Keratinocyte (primary cell): ENCODE data around the gene MTRF1. TPM values are rescaled to one million over a fixed set of nuclear protein-coding genes. Genes with fewer than 3 reads are reported as not detected.

ENCODE experiments used
- DNase-seq: peaks from one replicate; pipeline ENCODE4 v3.0.0-alpha.2; 2011; ENCODE audit warnings: low read depth, missing footprints, low spot score
- FAIRE-seq: peaks from 2 replicates; lab custom pipeline; 2011; peaks lifted over from hg19 to GRCh38; lab: Jason Lieb, UNC
- H2AFZ ChIP-seq: 2 replicates; pipeline ENCODE4 v1.6.0; 2012; ENCODE audit warnings: low read length, control low read depth, inconsistent platforms; ENCODE audit not compliant: control insufficient read depth
- H3K27ac ChIP-seq: 2 replicates; pipeline ENCODE4 v1.5.1; 2011; ENCODE audit warnings: low read length; ENCODE audit not compliant: control insufficient read depth, insufficient read depth
- H3K27me3 ChIP-seq: 3 replicates; pipeline ENCODE4 v1.6.0; 2011; ENCODE audit warnings: low read length; ENCODE audit not compliant: control insufficient read depth, insufficient read depth; ENCODE audit errors: extremely low read depth
- H3K36me3 ChIP-seq, 2 experiments: 2 replicates in 1 of 2; 3 replicates in 1 of 2; pipeline ENCODE4 v1.5.1; 2011; ENCODE audit warnings: low read length in 2 of 2, mild to moderate bottlenecking in 1 of 2; ENCODE audit not compliant: control insufficient read depth in 2 of 2, insufficient read depth in 2 of 2; ENCODE audit errors: extremely low read depth in 1 of 2
- H3K4me1 ChIP-seq: 3 replicates; pipeline ENCODE4 v1.5.1; 2011; ENCODE audit warnings: low read length; ENCODE audit not compliant: control insufficient read depth, insufficient read depth; ENCODE audit errors: extremely low read depth
- H3K4me2 ChIP-seq: 3 replicates; pipeline ENCODE4 v1.6.0; 2011; ENCODE audit warnings: low read depth, low read length; ENCODE audit not compliant: control insufficient read depth, insufficient read depth; ENCODE audit errors: extremely low read depth
- H3K4me3 ChIP-seq, 3 experiments: fragments of 200-600 bp in 1 of 3; sonication (generic) in 1 of 3; 2 replicates in 2 of 3; 3 replicates in 1 of 3; pipeline ENCODE4 v1.5.1; 2011 to 2016; ENCODE audit warnings: low read length in 3 of 3, mild to moderate bottlenecking in 3 of 3, control low read depth in 2 of 3, inconsistent platforms in 1 of 3, low read depth in 1 of 3, mixed read lengths in 1 of 3, mixed run types in 1 of 3, moderate library complexity in 1 of 3; ENCODE audit not compliant: control insufficient read depth in 2 of 3, insufficient read depth in 2 of 3; ENCODE audit errors: extremely low read depth in 1 of 3
- H3K79me2 ChIP-seq: 2 replicates; pipeline ENCODE4 v1.6.0; 2012; ENCODE audit warnings: low read length; ENCODE audit not compliant: control insufficient read depth, insufficient read depth
- H3K9ac ChIP-seq: 3 replicates; pipeline ENCODE4 v1.6.0; 2011; ENCODE audit warnings: low read length; ENCODE audit not compliant: control insufficient read depth, insufficient read depth; ENCODE audit errors: extremely low read depth
- H3K9me1 ChIP-seq: 3 replicates; pipeline ENCODE4 v1.6.0; 2011; ENCODE audit warnings: low read length; ENCODE audit not compliant: control insufficient read depth, insufficient read depth; ENCODE audit errors: extremely low read depth
- H3K9me3 ChIP-seq: 2 replicates; pipeline ENCODE4 v1.5.1; 2012; ENCODE audit warnings: low read depth, low read length; ENCODE audit not compliant: control insufficient read depth
- H4K20me1 ChIP-seq: 3 replicates; pipeline ENCODE4 v1.6.0; 2011; ENCODE audit warnings: low read length; ENCODE audit not compliant: control insufficient read depth, insufficient read depth; ENCODE audit errors: extremely low read depth
- CTCF ChIP-seq, 3 experiments: IDR thresholded peaks in 1 of 3; conservative IDR thresholded peaks in 1 of 3; optimal IDR thresholded peaks in 1 of 3; 2 replicates in 2 of 3; 3 replicates in 1 of 3; pipeline versions ENCODE3 to v1.5.1; 2011; ENCODE audit warnings: low read length in 3 of 3, mild to moderate bottlenecking in 3 of 3, moderate library complexity in 2 of 3, control low read depth in 1 of 3, inconsistent platforms in 1 of 3; ENCODE audit not compliant: insufficient read depth in 2 of 3; ENCODE audit errors: extremely low read depth in 1 of 3
- EZH2 ChIP-seq: IDR thresholded peaks from one replicate; pipeline ENCODE4 v1.6.1; 2012; ENCODE audit warnings: inconsistent platforms, mild to moderate bottlenecking, low read length, moderate library complexity
- dilution Hi-C: fragments of 300-500 bp; cut with MboI; formaldehyde crosslinking; loops from one replicate; pipeline ENCODE4 v1.7.0; 2020; ENCODE audit warnings: low sequenced_read_pairs; ENCODE audit not compliant: extremely low pct_ligation_motif_present
- polyA plus RNA-seq, 5 experiments: library from polyadenylated mRNA; depleted of rRNA in 3 of 5; stranded (reverse) in 3 of 5; stranded (forward) in 1 of 5; unstranded in 1 of 5; fragments of >200 nt; gene quantifications; 1 replicate in 1 of 5; 2 replicates in 3 of 5; 3 replicates in 1 of 5; pipeline versions ENCODE4 v1.2.1 to v1.2.3, GENCODE V29; 2011 to 2012; ENCODE audit warnings: missing spikeins in 2 of 5, low read depth in 1 of 5, low replicate concordance in 1 of 5

Gene MTRF1
- polyA plus RNA-seq, 1 donor (not counting 4 experiments of a cell fraction or from before 2014, with no cell fraction given): 16.9 TPM

GRCh38 chr13:41211062-41211461 is 52.3 kb downstream of the MTRF1 start:
- dilution Hi-C loops: no loop called here
- H2AFZ ChIP-seq: no peak overlapping the region
- H4K20me1 ChIP-seq: no peaks in the 10 kb centered on the region
- no peaks in the 10 kb centered on the region for H3K36me3 ChIP-seq
- TF ChIP-seq EZH2: no peak
- no peak for TF ChIP-seq CTCF (optimal IDR thresholded peaks at IDR 0.05 in 1 of 3, IDR thresholded peaks at IDR 0.05 in 1 of 3, conservative IDR thresholded peaks at IDR 0.05 in 1 of 3; ENCODE audit: extremely low read depth in 1 of 3, insufficient read depth in 2 of 3, low read length in 3 of 3)
- H3K4me3 ChIP-seq: no peak overlapping the region
- DNase-seq: no peak
- no peaks in the 10 kb centered on the region for H3K9me1 ChIP-seq
- H3K9ac ChIP-seq: no peak overlapping the region
- no peaks in the 10 kb centered on the region for H3K9me3 ChIP-seq
- no peak overlapping the region for H3K4me2 ChIP-seq
- peaks cover 4% of the 10 kb centered on the region for H3K4me1 ChIP-seq
- H3K27me3 ChIP-seq: no peaks in the 10 kb centered on the region
- H3K79me2 ChIP-seq: no peaks in the 10 kb centered on the region
- FAIRE-seq: no peak
- no peak overlapping the region for H3K27ac ChIP-seq

GRCh38 chr13:41206467-41206866 is 56.9 kb downstream of the MTRF1 start:
- Histone ChIP-seq H3K4me3 (no peak overlapping the region), H3K4me2 (no peak overlapping the region), H3K9me1 (no peaks in the 10 kb centered on the region), H3K9me3 (no peaks in the 10 kb centered on the region), H3K27ac (no peak overlapping the region), H3K36me3 (no peaks in the 10 kb centered on the region), H3K4me1 (no peaks in the 10 kb centered on the region), H3K79me2 (no peaks in the 10 kb centered on the region), H3K27me3 (no peaks in the 10 kb centered on the region), H2AFZ (no peak overlapping the region), H4K20me1 (no peaks in the 10 kb centered on the region), H3K9ac (no peak overlapping the region)
- TF ChIP-seq CTCF (optimal IDR thresholded peaks at IDR 0.05 in 1 of 3, IDR thresholded peaks at IDR 0.05 in 1 of 3, conservative IDR thresholded peaks at IDR 0.05 in 1 of 3; ENCODE audit: extremely low read depth in 1 of 3, insufficient read depth in 2 of 3, low read length in 3 of 3) (no peak), EZH2 (no peak)
- FAIRE-seq (no peak), DNase-seq (no peak)
- dilution Hi-C loops: no loop called here
